Ovary (tissue), 9 donors: ENCODE data around the gene THAP11. TPM values are rescaled to one million over a fixed set of nuclear protein-coding genes. Genes with fewer than 3 reads are reported as not detected.
"Not testable (repeated sequence)": the region's sequence is repeated elsewhere in the genome, so short reads cannot be mapped to it uniquely, and the experiment has no call there.

Experiments used
- DNase-seq, 5 donors: peaks; one replicate each; pipeline ENCODE4 v3.0.0-alpha.2; 2019 to 2020
- H3K27ac ChIP-seq, 2 donors: fragments of 200-600 bp; one replicate each; pipeline versions ENCODE4 v1.5.1 to v1.8.0; 2019 to 2022
- H3K27me3 ChIP-seq: fragments of 200-600 bp; one replicate; pipeline ENCODE4 v1.8.0; 2022
- H3K36me3 ChIP-seq: fragments of 200-600 bp; sonication (generic); one replicate; pipeline ENCODE4 v1.5.1; 2019
- H3K4me1 ChIP-seq: one replicate; pipeline ENCODE4 v1.8.1; 2013; ENCODE audit warnings: mild to moderate bottlenecking, moderate library complexity; ENCODE audit not compliant: insufficient read depth
- H3K4me3 ChIP-seq: fragments of 200-600 bp; sonication (generic); one replicate; pipeline ENCODE4 v1.5.1; 2017
- H3K9me3 ChIP-seq, 2 donors: fragments of 200-600 bp in 1 of 2; sonication (generic) in 1 of 2; one replicate each; pipeline versions ENCODE4 v1.5.1 to v1.8.1; 2013 to 2019; ENCODE audit warnings: mild to moderate bottlenecking in 1 of 2, moderate library complexity in 1 of 2
- EP300 ChIP-seq: sonication (generic); formaldehyde crosslinking; IDR thresholded peaks from one replicate; pipeline ENCODE4 v1.6.1; 2017; ENCODE audit warnings: antibody characterized with exemption
- POLR2A ChIP-seq: fragments of 450-650 bp; IDR thresholded peaks from one replicate; pipeline ENCODE4 v1.6.1; 2017; ENCODE audit warnings: antibody characterized with exemption, mild to moderate bottlenecking, moderate library complexity
- WGBS, 3 donors: extraction: QIAGEN DNeasy Blood & Tissue Kit in 1 of 3; methylation state at CpG; one replicate each; pipeline versions ENCODE4 v1.1.5 to v1.1.7; 2013 to 2017; 5-methylcytosine and 5-hydroxymethylcytosine counted together
- intact Hi-C, 4 donors: fragments of 100-400 bp; cut with DNase I; formaldehyde crosslinking; loops; one replicate each; pipeline versions ENCODE4 v1.11.0 to v1.15.1; 2022 to 2023
- polyA plus RNA-seq, 2 donors: library from polyadenylated mRNA; stranded (reverse); fragments of 200-250 nt in 1 of 2; fragments of 350-450 nt in 1 of 2; fragmentation: Illumina TruSeq in 1 of 2; extraction: RNeasy Lipid Tissue Mini Kit (QIAGEN cat#74804) in 1 of 2; gene quantifications; one replicate each; pipeline ENCODE4 v1.2.3, GENCODE V29; 2013 to 2014
- total RNA-seq, 7 donors: library from RNA; depleted of rRNA in 2 of 7; stranded (reverse); fragments of >200 nt in 2 of 7; fragmentation: NEBNext Ultra II Directional in 3 of 7; extraction: Animal tissue kit (Norgen Biotek cat#: 25700) in 3 of 7; gene quantifications; one replicate each; pipeline versions ENCODE4 v1.1.0 to v1.2.4, GENCODE V29; 2016 to 2023
- TF ChIP-seq, protein P1 (sequence below), 3 donors: fragments of 450-650 bp in 2 of 3; fragments of 200-600 bp in 1 of 3; IDR thresholded peaks; one replicate each; pipeline versions ENCODE4 v1.5.1 to v1.8.0; 2016 to 2022; ENCODE audit warnings: antibody characterized with exemption in 3 of 3, mild to moderate bottlenecking in 1 of 3
- donor health status: DM: no; HTN: no; CAD: no; lungs with moderate emphysema.
- donor health status: DM: no; HTN: no; CAD: no.
- donor health status: Bipolar disorder and iron deficiency.
- donor health status: DM: yes; HTN: yes; CAD: no.
- donor health status: DM: no; HTN: no; CAD: no.
- donor health status: DM: yes; HTN: yes; CAD: no.

The THAP11 gene
- total and polyA plus RNA-seq, 9 donors: 17.3 to 59.7 (median 42.9) TPM

GRCh38 chr16:67862623-67863583, 20.8 kb downstream of the THAP11 start:
- TF ChIP-seq EP300: no peak
- TF ChIP-seq POLR2A: no peak
- TF ChIP-seq, protein P1, sequence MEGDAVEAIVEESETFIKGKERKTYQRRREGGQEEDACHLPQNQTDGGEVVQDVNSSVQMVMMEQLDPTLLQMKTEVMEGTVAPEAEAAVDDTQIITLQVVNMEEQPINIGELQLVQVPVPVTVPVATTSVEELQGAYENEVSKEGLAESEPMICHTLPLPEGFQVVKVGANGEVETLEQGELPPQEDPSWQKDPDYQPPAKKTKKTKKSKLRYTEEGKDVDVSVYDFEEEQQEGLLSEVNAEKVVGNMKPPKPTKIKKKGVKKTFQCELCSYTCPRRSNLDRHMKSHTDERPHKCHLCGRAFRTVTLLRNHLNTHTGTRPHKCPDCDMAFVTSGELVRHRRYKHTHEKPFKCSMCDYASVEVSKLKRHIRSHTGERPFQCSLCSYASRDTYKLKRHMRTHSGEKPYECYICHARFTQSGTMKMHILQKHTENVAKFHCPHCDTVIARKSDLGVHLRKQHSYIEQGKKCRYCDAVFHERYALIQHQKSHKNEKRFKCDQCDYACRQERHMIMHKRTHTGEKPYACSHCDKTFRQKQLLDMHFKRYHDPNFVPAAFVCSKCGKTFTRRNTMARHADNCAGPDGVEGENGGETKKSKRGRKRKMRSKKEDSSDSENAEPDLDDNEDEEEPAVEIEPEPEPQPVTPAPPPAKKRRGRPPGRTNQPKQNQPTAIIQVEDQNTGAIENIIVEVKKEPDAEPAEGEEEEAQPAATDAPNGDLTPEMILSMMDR (IDR thresholded peaks at IDR 0.05): no peak
- H3K9me3 ChIP-seq: no peaks in the 10 kb centered on the region
- no peak overlapping the region for H3K27ac ChIP-seq
- H3K4me3 ChIP-seq: no peak overlapping the region
- WGBS, 3 donors: 74 to 79% (median 74%) methylated on average over 11 of the region's 11 CpGs
- no peaks in the 10 kb centered on the region for H3K27me3 ChIP-seq
- peak in 1 of 5 donors; percentile 43 for DNase-seq
- peaks cover 3% of the 10 kb centered on the region for H3K4me1 ChIP-seq
- intact Hi-C loops: no loop called here
- no peaks in the 10 kb centered on the region for H3K36me3 ChIP-seq

DNA sequence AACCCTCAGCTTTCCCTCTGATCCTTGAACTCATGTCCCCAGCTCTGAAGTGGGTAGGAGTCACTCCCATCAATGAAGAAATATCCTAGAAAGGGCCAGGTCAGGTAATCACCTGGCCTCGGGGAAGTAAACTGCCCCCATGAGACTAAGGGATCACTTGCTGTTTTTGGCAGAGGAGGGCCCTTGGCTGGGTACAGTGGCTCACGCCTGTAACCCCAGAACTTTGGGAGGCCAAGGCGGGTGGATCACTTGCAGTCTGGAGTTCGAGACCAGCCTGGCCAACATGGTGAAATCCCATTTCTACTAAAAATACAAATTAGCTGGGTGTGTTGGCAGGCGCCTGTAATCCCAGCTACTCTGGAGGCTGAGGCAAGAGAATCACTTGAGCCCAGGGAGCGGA, 21.9 kb downstream of the THAP11 start:
- DNase-seq, H3K4me1 ChIP-seq, intact Hi-C loops, H3K9me3 ChIP-seq, H3K27ac ChIP-seq, H3K4me3 ChIP-seq, H3K27me3 ChIP-seq, H3K36me3 ChIP-seq: not testable (repeated sequence)
- WGBS, 3 donors: 86 to 96% (median 90%) methylated on average over 4 to 6 of the region's 6 CpGs

DNA sequence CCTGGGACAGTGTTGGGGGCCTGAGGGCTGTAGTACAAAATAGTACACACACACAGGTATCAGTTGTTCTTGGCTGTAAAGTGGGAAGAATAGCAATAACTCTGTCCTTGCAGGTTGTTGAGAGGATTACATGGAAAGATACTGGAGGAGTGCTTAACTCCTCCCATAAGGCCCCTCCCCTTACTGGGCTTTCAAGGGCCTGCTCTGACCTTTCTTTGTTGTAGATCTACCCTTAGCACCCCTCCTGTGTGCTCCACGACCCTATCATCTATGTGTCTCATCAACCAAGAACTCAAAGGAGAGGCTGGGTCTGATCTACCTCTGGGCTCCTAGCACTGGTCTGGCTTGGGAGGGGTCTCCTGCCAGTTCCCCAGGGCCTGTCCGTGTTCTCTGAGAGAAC, 22.5 kb downstream of the THAP11 start:
- no peaks in the 10 kb centered on the region for H3K36me3 ChIP-seq
- TF ChIP-seq POLR2A: no peak
- no peak for TF ChIP-seq EP300
- TF ChIP-seq, protein P1 (IDR thresholded peaks at IDR 0.05): no peak
- H3K27me3 ChIP-seq: no peaks in the 10 kb centered on the region
- no peaks in the 10 kb centered on the region for H3K9me3 ChIP-seq
- H3K4me3 ChIP-seq: no peak overlapping the region
- H3K4me1 ChIP-seq: no peaks in the 10 kb centered on the region
- no peak for DNase-seq
- H3K27ac ChIP-seq: no peak overlapping the region
- WGBS, 3 donors: 73 to 83% (median 81%) methylated on average over 2 of the region's 2 CpGs
- intact Hi-C loops: no loop called here

GRCh38 chr16:67865318-67865717, 23.2 kb downstream of the THAP11 start:
- no peaks in the 10 kb centered on the region for H3K4me1 ChIP-seq
- H3K36me3 ChIP-seq: no peaks in the 10 kb centered on the region
- H3K27ac ChIP-seq: no peak overlapping the region

More at GRCh38 chr16:67865318-67865717, 23.2 kb downstream of the THAP11 start:
- DNase-seq: no peak
- no peaks in the 10 kb centered on the region for H3K27me3 ChIP-seq
- intact Hi-C loops: no loop called here
- no peak overlapping the region for H3K4me3 ChIP-seq
- 77 to 89% (median 85%) methylated on average over 2 of the region's 2 CpGs for WGBS, 3 donors
- no peaks in the 10 kb centered on the region for H3K9me3 ChIP-seq
- TF ChIP-seq, protein P1 (IDR thresholded peaks at IDR 0.05): no peak
- TF ChIP-seq EP300 (no peak), POLR2A (no peak)
